AG10803 (cell line): ENCODE data around the gene CEBPG.

Experiments used
- DNase-seq: peaks from one replicate; pipeline ENCODE4 v3.0.0; 2010; ENCODE audit warnings: low read depth
- H3K4me3 ChIP-seq: 2 replicates; pipeline ENCODE4 v1.5.1; 2011; ENCODE audit warnings: mild to moderate bottlenecking, low read length, control low read depth
- TF ChIP-seq, protein P1 (sequence below): conservative IDR thresholded peaks from 2 replicates; pipeline ENCODE4 v1.5.1; 2011; ENCODE audit warnings: mild to moderate bottlenecking, low read length, control low read depth, inconsistent platforms

The CEBPG gene

DNA sequence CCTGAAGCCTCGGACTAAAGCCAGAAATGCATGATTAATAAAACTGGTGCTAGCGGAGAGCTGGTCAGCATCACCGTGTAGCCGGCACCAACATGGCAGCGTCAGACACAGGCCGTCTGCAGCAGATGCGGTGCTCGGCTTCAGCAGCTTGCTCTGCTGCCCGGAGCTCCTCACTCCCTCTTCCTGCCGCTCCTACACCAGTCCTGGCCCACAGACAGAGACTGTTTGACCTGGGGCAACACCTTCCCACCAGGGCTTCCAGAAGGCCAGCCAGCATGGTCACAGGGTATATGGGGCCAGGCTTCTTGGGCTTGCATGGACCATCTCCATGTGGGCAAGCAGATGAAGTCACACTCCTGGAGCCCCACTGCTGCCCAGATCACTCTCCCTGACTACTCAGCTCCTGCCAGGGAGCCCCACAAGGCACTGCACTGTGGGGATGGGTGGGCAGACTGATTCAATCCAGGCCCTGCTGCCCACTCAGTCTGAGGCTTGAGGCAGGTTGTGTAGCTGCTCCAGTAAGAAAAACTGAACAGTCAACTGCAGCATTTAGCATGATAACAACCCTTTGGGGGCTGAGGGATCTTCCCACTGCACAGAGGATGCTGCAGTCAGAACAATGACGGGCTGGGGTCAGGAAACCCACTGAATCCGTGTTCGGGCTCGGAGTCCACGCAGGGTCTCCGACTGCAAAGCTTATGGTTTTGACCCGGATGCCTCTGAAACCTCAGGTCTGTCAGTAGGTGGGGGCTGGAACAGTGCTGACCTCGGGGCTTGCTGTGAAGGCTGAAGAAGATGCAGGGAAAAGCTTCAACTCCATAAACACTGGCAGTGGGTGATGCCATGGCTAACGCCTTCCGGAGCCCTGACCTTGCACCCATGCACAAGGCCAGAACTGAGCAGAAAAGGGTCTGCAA lies 45.6 kb downstream of the CEBPG start:
- TF ChIP-seq, protein P1, sequence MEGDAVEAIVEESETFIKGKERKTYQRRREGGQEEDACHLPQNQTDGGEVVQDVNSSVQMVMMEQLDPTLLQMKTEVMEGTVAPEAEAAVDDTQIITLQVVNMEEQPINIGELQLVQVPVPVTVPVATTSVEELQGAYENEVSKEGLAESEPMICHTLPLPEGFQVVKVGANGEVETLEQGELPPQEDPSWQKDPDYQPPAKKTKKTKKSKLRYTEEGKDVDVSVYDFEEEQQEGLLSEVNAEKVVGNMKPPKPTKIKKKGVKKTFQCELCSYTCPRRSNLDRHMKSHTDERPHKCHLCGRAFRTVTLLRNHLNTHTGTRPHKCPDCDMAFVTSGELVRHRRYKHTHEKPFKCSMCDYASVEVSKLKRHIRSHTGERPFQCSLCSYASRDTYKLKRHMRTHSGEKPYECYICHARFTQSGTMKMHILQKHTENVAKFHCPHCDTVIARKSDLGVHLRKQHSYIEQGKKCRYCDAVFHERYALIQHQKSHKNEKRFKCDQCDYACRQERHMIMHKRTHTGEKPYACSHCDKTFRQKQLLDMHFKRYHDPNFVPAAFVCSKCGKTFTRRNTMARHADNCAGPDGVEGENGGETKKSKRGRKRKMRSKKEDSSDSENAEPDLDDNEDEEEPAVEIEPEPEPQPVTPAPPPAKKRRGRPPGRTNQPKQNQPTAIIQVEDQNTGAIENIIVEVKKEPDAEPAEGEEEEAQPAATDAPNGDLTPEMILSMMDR, result no peak
- no peak overlapping the region for H3K4me3 ChIP-seq
- no peak for DNase-seq

DNA sequence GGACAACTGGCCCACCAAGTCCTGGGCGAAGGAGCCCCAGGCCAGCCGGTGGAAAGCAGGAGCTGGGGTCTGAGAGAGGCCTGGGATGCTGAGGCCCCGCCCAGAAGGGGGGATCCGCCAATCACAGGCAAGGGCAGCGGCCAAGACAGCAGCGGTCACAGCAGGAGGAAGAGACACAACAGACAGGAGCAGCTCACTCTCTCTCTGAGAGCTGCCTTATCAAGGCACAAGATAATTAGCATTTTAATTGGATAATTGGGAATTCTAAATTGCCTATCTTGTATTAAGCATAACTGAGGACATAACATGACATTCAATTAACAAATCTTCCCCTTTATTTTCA lies 46.2 kb downstream of the CEBPG start:
- H3K4me3 ChIP-seq, result no peak overlapping the region
- DNase-seq, result no peak
- TF ChIP-seq, protein P1, result no peak

DNA sequence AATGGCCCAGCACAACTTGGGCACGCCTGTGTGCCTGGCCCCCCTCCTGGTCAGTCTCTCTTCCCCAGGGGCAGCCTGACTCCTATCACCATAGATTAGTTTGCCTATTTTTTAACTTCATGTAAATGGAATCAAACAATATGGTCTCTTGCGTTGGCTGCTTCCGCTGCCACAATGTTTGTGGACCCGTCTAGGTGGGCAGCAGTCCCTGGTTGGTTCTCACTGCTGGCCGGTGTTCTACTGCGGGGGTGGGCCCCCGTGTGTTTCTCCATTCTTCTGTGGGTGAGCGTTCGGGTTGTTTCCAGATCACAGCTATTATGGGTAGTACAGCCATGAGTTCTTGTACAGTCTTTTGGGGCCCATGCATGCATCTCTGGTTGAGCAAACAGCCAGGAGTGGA lies 47.3 kb downstream of the CEBPG start:
- DNase-seq, result no peak
- TF ChIP-seq, protein P1, result no peak
- no peak overlapping the region for H3K4me3 ChIP-seq

DNA sequence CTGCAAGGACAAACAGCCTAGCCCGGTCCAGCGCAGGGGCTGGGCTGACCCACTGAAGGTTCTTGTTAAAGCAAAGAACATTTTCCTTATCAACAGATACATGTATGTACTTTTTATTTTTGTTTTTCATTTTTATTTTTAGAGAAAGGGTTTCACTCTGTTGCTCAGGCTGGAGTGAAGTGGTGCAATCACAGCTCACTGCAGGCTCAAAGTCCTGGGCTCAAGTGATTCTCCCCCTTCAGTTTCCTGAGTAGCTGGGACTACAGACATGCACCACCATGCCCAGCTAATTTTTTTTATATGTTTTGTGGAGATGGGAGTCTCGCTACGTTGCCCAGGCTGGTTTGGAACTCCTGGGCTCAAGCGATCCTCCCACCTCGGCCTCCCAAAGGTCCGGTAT lies 47.9 kb downstream of the CEBPG start:
- no peak overlapping the region for H3K4me3 ChIP-seq
- TF ChIP-seq, protein P1, result no peak
- no peak for DNase-seq

DNA sequence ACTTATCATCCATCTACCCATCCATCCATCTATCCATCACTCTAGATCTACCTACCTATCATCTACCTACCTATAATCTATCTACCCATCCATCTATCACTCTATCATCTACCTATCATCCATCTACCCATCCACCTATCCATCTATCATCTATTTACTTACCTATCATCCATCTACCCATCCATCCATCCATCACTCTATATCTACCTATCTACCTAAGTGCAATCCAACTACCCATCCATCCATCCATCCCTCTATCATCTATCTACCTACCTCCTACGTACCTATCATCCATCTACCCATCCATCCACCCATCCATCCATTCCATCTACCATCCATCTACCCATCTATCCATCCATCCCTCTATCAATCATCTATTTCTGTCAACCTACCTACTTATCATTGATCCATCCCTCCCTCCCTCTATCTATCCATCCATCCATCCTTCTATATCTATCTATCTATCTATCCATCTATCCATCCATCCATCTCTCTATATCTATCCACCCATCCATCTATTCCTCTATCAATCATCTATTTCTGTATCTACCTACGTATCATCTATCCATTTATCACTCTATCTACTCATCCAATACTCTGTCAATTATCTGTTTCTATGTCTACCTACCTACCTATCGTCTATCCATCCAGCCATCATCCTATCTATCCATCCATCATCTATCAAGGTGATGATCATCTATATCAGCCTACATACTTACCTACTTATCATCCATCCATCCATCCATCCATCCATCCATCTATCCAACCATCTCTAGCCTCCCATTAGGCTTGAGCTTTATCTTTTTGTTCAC lies 49.1 kb downstream of the CEBPG start:
- TF ChIP-seq, protein P1, result no peak
- DNase-seq, result no peak

DNA sequence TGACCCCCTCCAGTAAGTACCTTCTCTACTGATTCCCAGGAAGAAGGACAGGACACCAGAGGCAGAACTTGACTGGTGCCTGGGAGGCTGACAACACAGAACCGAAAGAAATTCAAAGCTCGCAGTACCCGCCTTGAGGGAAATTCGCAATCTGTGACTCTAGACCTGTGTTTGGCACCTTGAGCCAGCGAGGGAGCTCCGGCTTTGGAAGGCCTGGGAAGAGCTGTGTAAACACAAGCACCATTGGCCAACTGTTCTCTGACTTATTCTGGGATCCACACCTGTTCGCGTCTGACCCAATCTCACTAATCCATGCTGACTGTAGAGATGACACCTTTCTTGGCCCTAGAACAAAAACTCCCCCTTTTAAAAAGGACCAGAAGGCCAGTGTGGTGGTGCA lies 50.7 kb downstream of the CEBPG start:
- TF ChIP-seq, protein P1, result no peak
- H3K4me3 ChIP-seq, result no peak overlapping the region
- DNase-seq, result no peak

More for the DNA sequence above, 49.1 kb downstream of the CEBPG start:
- H3K4me3 ChIP-seq, result no peak overlapping the region
